A673 (cell line): ENCODE data around the gene CCDC27. TPM values are rescaled to one million over a fixed set of nuclear protein-coding genes. Genes with fewer than 3 reads are reported as not detected.

Experiments
- BruUV-seq: library from RNA; stranded (reverse); fragments of 400-500 nt; replicated peaks from 2 replicates; lab custom pipeline; 2021; lab: Mats Ljungman, UMichigan
- CTCF ChIA-PET: fragments of 300-600 bp; sonication (Branson Sonifier 250); formaldehyde crosslinking; loops from one replicate; lab custom pipeline; 2022; ENCODE audit warnings: antibody characterized with exemption; lab: Charles Lee
- POLR2A ChIA-PET: fragments of 300-600 bp; sonication (Branson Sonifier 250); formaldehyde crosslinking; loops from one replicate; lab custom pipeline; 2022; ENCODE audit warnings: antibody characterized with exemption; ENCODE audit not compliant: low non-redundant PET; lab: Charles Lee
- DNase-seq: peaks from one replicate; pipeline ENCODE4 v3.0.0-alpha.2; 2015; ENCODE audit warnings: low spot score
- H3K27ac ChIP-seq: fragments of 200-600 bp; sonication (generic); 2 replicates; pipeline ENCODE4 v1.5.1; 2016; ENCODE audit warnings: mixed run types, low read depth, mild to moderate bottlenecking, mixed read lengths, antibody characterized with exemption, low read length; ENCODE audit not compliant: poor library complexity, severe bottlenecking
- H3K27me3 ChIP-seq: fragments of 200-600 bp; sonication (generic); replicated peaks from 2 replicates; pipeline ENCODE4 v1.6.1; 2017; ENCODE audit warnings: mixed run types, low read depth, mild to moderate bottlenecking, mixed read lengths, antibody characterized with exemption, low read length; ENCODE audit not compliant: insufficient read depth, poor library complexity
- H3K36me3 ChIP-seq: fragments of 200-600 bp; sonication (generic); 2 replicates; pipeline ENCODE4 v1.6.1; 2016; ENCODE audit warnings: mixed run types, mild to moderate bottlenecking, mixed read lengths, antibody characterized with exemption, low read length; ENCODE audit not compliant: insufficient read depth, poor library complexity, severe bottlenecking
- H3K4me1 ChIP-seq: fragments of 200-600 bp; sonication (generic); 2 replicates; pipeline ENCODE4 v1.6.1; 2017; ENCODE audit warnings: mixed run types, mild to moderate bottlenecking, mixed read lengths, antibody characterized with exemption, low read length; ENCODE audit not compliant: insufficient read depth, poor library complexity, severe bottlenecking
- H3K4me3 ChIP-seq: fragments of 200-600 bp; sonication (generic); 2 replicates; pipeline ENCODE4 v1.5.1; 2016; ENCODE audit warnings: low read depth, mixed run types, mild to moderate bottlenecking, mixed read lengths, low read length; ENCODE audit not compliant: poor library complexity, severe bottlenecking
- H3K9me3 ChIP-seq: fragments of 200-600 bp; sonication (generic); 2 replicates; pipeline ENCODE4 v1.6.1; 2016; ENCODE audit warnings: mixed run types, low read depth, mild to moderate bottlenecking, mixed read lengths, antibody characterized with exemption, low read length; ENCODE audit not compliant: poor library complexity, severe bottlenecking
- EZH2 ChIP-seq: fragments of 200-600 bp; sonication (generic); IDR thresholded peaks from 2 replicates; pipeline ENCODE4 v1.6.1; 2017; ENCODE audit warnings: borderline replicate concordance, low read depth, mild to moderate bottlenecking, mixed read lengths, antibody characterized with exemption, low read length; ENCODE audit not compliant: poor library complexity, severe bottlenecking
- intact Hi-C: fragments of 100-400 bp; cut with micrococcal nuclease; formaldehyde crosslinking; loops from one replicate; pipeline ENCODE4 v1.10.0; 2022; ENCODE audit not compliant: unreplicated experiment
- total RNA-seq: library from RNA; stranded (reverse); gene quantifications from 2 replicates; pipeline ENCODE4 v1.2.3, GENCODE V29; 2021
- TF ChIP-seq, protein P1 (sequence below): fragments of 300-800, 200-600 bp; sonication (generic); conservative IDR thresholded peaks from 2 replicates; pipeline ENCODE4 v1.5.1; 2017; ENCODE audit warnings: low read depth, mild to moderate bottlenecking, antibody characterized with exemption, low read length, moderate library complexity, mixed read lengths

The CCDC27 gene
- total RNA-seq, 1 experiment from 2014 or later: not detected

GRCh38 chr1:3744646-3745045 is 7.6 kb upstream of the CCDC27 start:
- POLR2A ChIA-PET: no interaction called here
- DNase-seq: no peak
- TF ChIP-seq EZH2: no peak
- TF ChIP-seq, protein P1, sequence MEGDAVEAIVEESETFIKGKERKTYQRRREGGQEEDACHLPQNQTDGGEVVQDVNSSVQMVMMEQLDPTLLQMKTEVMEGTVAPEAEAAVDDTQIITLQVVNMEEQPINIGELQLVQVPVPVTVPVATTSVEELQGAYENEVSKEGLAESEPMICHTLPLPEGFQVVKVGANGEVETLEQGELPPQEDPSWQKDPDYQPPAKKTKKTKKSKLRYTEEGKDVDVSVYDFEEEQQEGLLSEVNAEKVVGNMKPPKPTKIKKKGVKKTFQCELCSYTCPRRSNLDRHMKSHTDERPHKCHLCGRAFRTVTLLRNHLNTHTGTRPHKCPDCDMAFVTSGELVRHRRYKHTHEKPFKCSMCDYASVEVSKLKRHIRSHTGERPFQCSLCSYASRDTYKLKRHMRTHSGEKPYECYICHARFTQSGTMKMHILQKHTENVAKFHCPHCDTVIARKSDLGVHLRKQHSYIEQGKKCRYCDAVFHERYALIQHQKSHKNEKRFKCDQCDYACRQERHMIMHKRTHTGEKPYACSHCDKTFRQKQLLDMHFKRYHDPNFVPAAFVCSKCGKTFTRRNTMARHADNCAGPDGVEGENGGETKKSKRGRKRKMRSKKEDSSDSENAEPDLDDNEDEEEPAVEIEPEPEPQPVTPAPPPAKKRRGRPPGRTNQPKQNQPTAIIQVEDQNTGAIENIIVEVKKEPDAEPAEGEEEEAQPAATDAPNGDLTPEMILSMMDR: no peak

GRCh38 chr1:3745071-3745470 is 7.2 kb upstream of the CCDC27 start:
- POLR2A ChIA-PET: no interaction called here
- no peak overlapping the region for H3K27ac ChIP-seq
- no peak overlapping the region for H3K4me3 ChIP-seq
- DNase-seq: no peak
- CTCF ChIA-PET: no interaction called here
- no peaks in the 10 kb centered on the region for H3K9me3 ChIP-seq
- no TSS peak for BruUV-seq
- peaks cover 11% of the 10 kb centered on the region for H3K4me1 ChIP-seq
- H3K27me3 ChIP-seq: no peaks in the 10 kb centered on the region
- intact Hi-C loops: no loop called here
- peaks cover 3% of the 10 kb centered on the region for H3K36me3 ChIP-seq
- no peak for TF ChIP-seq EZH2
- TF ChIP-seq, protein P1: no peak

More at GRCh38 chr1:3744646-3745045, 7.6 kb upstream of the CCDC27 start:
- H3K9me3 ChIP-seq: no peaks in the 10 kb centered on the region
- H3K4me1 ChIP-seq: peaks cover 11% of the 10 kb centered on the region
- intact Hi-C loops: no loop called here
- peaks cover 5% of the 10 kb centered on the region for H3K36me3 ChIP-seq
- BruUV-seq: no TSS peak
- CTCF ChIA-PET: no interaction called here
- no peak overlapping the region for H3K27ac ChIP-seq
- no peaks in the 10 kb centered on the region for H3K27me3 ChIP-seq
- H3K4me3 ChIP-seq: no peak overlapping the region

DNA sequence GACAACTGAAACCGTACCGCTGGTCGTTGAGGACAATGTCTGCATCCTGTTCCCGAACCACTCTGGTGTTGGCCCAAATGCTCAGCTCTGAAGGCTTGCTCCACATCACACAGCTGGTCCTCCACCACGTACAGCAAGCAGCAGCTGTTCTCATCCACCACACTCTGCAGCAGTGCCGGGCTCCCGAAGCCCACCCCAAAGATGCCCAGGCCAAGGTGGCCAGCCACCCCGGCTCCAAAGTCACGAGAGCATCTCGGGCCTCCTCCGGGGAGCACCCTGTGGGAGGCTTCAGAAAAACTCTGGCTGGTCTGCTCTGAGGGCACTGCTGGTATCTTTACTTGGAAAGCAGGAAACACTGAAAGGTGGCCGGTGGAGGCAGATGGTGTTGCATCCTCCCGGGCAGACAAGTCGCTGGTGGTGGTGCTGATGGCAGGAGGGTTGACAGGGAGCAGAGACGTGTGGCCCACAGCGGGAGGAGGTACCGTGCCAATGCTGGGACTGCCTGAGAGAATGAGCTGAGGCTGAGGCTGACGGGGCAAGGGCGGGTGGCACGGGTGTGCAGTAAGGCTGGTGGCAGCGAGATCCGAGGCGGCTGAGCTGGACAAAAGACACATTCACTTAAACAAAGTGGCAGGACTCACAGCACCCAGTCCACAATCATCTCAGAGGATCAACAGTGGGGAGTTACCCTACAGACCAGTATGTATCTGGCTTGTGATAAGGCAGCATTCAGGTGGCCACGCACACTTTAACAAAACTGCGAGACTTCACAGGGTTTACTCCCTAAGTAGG is 6.5 kb upstream of the CCDC27 start:
- Histone ChIP-seq H3K4me1 (peaks cover 11% of the 10 kb centered on the region), H3K27ac (no peak overlapping the region), H3K27me3 (no peaks in the 10 kb centered on the region), H3K9me3 (no peaks in the 10 kb centered on the region), H3K4me3 (peak overlapping the region; percentile 93), H3K36me3 (no peaks in the 10 kb centered on the region)
- TF ChIP-seq, protein P1: no peak
- TF ChIP-seq EZH2: no peak
- POLR2A ChIA-PET: no interaction called here
- BruUV-seq: no TSS peak
- DNase-seq: no peak
- CTCF ChIA-PET: no interaction called here
- intact Hi-C loops: no loop called here
